ENCODE measurements around the gene ABHD5. TPM values are rescaled to one million over a fixed set of nuclear protein-coding genes. Genes with fewer than 3 reads are reported as not detected.

Gene ABHD5
- total RNA-seq (2014; rRNA removed; shearing (Covaris generic); ENCODE audit: low replicate concordance): 3.2 and 7.4 TPM in 2 replicates

DNA sequence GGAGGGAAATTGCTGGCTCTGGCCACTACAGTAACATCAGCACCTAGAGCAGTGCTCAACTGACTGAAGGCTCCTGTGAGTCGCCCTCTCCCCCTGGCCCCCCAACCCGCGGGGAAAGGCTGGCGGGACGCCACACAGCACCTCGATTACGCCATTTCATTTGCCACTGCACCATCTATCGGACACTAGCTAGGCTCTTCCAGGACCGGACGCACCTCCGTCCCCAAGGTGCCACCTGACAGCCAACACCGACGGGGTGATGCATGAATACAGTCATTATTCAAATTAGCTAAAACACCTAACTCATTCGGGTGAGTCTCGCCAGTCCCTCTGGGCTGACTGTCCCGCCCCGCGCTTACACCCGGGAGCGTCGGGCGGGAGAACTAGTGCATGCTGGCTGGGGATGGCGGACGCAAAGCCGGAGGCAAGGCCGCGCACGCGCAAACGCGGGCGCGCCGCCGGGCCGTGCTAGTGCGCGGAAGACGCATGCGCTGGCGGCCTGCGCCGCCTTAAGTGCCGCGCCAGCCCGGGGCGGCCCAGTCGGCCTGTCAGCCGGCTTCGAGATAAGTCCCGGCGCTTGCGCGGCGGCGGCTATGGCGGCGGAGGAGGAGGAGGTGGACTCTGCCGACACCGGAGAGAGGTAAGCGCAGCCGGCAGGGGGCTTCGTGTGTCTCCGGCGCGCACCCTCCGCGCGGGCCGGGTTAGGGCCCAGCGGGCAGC lies at the start of gene ABHD5:
TSS of gene ABHD5 (plus strand) at position 539 of the 720 bp plus-strand sequence. CDS start at position 594, 55 bp downstream.
- Histone ChIP-seq H3K4me1 (ENCODE audit: low read length) (peaks cover 18% of the 10 kb centered on the region), H3K27ac (ENCODE audit: low read length) (no peak within 1 kb of the TSS), H3K9me3 (ENCODE audit: low read length) (no peaks in the 10 kb centered on the region), H3K9me2 (replicated peaks; ENCODE audit: insufficient read depth, low read length) (no peaks in the 10 kb centered on the region), H3K4me3 (ENCODE audit: low read length) (peak within 1 kb of the TSS; percentile 72), H4K20me1 (ENCODE audit: insufficient read depth, low read depth, low read length) (no peaks in the 10 kb centered on the region), H3K79me2 (ENCODE audit: low read length) (no peaks in the 10 kb centered on the region), H2AFZ (ENCODE audit: low read length) (peak within 1 kb of the TSS; percentile 100), H3K27me3 (ENCODE audit: low read length) (no peaks in the 10 kb centered on the region), H3K36me3 (ENCODE audit: insufficient read depth, low read length) (no peaks in the 10 kb centered on the region), H3K9ac (ENCODE audit: low read length) (peak within 1 kb of the TSS; percentile 76), H3K4me2 (ENCODE audit: low read depth, low read length, poor library complexity, severe bottlenecking) (peak within 1 kb of the TSS; percentile 93)
- DNase-seq: peak; percentile 96

DNA sequence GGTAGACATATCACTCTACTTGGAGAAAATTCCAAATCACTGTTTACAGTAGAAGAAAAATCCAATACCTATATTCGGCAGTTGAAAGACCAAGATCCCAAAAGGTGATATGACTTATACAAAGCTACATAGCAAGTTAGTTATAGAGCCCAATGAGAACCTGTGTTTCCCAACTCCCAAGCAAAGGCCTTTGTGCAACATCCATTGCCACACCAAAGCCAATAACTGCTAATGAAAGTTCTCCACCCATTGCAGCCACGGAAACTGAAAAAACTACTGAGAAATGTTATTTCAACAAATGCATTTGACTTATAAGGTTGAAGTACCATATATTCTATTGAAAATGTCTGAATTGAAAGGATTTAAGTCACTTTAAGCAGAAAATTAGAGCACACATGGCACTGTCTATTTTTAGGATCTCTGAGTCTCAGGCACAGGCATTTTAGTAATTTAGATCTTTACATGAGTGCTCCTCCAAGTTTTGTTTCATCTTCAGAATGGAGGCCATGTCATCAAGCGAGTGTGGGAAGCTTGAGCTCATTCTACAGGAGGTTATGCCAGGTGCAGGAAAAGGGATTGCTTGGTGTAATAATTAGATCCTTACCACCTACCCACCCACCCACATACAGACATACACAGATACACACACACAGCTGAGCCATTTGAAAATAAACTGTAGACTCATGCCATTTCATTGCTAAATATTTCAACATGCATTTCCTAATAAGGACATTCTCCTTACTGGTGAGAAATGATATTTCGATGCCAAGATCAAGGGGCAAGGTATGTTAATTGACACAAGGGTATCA lies 49.2 kb upstream of the ABHD5 start:
- peak; percentile 16 for DNase-seq
- no peak overlapping the region for H2AFZ ChIP-seq (ENCODE audit: low read length)
- H3K27ac ChIP-seq (ENCODE audit: low read length): no peak overlapping the region
- H3K4me2 ChIP-seq (ENCODE audit: low read depth, low read length, poor library complexity, severe bottlenecking): no peak overlapping the region
- no peaks in the 10 kb centered on the region for H4K20me1 ChIP-seq (ENCODE audit: insufficient read depth, low read depth, low read length)
- no peak overlapping the region for H3K4me3 ChIP-seq (ENCODE audit: low read length)
- H3K9ac ChIP-seq (ENCODE audit: low read length): no peak overlapping the region
- H3K79me2 ChIP-seq (ENCODE audit: low read length): no peaks in the 10 kb centered on the region
- no peaks in the 10 kb centered on the region for H3K9me2 ChIP-seq (replicated peaks; ENCODE audit: insufficient read depth, low read length)
- no peaks in the 10 kb centered on the region for H3K36me3 ChIP-seq (ENCODE audit: insufficient read depth, low read length)
- H3K27me3 ChIP-seq (ENCODE audit: low read length): no peaks in the 10 kb centered on the region
- H3K4me1 ChIP-seq (ENCODE audit: low read length): no peaks in the 10 kb centered on the region
- H3K9me3 ChIP-seq (ENCODE audit: low read length): no peaks in the 10 kb centered on the region

DNA sequence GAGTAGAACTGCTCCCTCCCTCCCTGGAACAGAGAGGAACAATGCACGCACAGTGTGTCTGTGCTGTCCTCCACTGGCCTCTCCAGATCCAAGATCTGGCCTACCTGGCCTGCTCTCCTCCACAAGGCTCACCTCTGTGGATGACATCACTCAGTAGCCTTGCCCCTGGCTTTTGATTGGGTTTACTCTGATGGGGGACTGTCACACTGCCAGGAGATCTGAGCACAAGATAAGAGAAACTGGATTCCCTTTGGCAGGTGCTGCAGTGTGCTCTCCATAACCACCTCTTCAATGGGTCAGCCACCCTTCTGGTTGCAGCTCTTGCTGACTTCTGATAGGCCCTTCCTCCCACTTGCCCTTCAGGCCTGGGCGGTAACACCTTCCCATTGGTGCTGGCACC lies 46.3 kb upstream of the ABHD5 start:
- H3K4me3 ChIP-seq (ENCODE audit: low read length): no peak overlapping the region
- H3K4me2 ChIP-seq (ENCODE audit: low read depth, low read length, poor library complexity, severe bottlenecking): no peak overlapping the region
- no peaks in the 10 kb centered on the region for H3K79me2 ChIP-seq (ENCODE audit: low read length)
- no peaks in the 10 kb centered on the region for H3K27me3 ChIP-seq (ENCODE audit: low read length)
- no peak overlapping the region for H3K27ac ChIP-seq (ENCODE audit: low read length)
- H4K20me1 ChIP-seq (ENCODE audit: insufficient read depth, low read depth, low read length): no peaks in the 10 kb centered on the region
- H2AFZ ChIP-seq (ENCODE audit: low read length): no peak overlapping the region
- no peaks in the 10 kb centered on the region for H3K9me2 ChIP-seq (replicated peaks; ENCODE audit: insufficient read depth, low read length)
- no peaks in the 10 kb centered on the region for H3K36me3 ChIP-seq (ENCODE audit: insufficient read depth, low read length)
- peak; percentile 26 for DNase-seq
- H3K9me3 ChIP-seq (ENCODE audit: low read length): no peaks in the 10 kb centered on the region
- H3K9ac ChIP-seq (ENCODE audit: low read length): no peak overlapping the region
- H3K4me1 ChIP-seq (ENCODE audit: low read length): no peaks in the 10 kb centered on the region

DNA sequence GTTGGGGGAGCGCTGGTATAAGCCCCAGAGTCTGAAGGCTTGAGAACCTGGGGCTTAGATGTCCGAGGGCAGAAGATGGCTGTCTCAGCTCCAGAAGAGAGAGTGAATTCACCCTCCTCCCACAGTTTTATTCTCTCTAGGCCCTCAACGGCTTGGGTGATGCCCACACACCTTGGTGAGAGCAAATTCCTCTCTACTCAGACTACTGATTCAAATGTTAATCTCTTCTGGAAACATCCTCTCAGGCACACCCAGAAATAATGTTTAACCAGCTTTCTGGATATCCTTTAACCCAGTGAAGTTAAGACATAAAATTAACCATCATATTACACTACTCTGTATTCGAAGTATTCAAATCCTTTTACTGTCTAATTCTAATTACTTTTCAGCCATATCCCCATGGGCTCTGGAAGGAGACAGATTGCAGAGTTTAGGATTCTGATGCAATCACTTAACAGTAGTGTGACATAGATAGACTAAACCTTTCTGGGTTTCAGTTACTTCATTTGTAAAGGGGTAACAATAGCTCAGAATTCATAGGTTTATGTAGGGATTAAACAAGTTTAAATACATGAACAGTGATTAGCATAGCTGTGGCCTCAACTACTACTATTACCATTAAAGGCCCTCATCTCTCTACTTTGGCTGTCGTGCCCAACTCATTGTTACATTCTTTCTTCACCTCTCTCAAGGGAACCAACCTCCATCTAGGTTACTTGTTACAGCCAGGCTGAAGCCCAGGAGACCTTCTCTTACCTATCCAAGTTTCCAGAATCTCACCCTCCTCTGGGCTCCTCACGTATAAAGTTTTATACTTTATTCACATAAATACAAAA lies 43.2 kb upstream of the ABHD5 start:
- H3K27ac ChIP-seq (ENCODE audit: low read length): no peak overlapping the region
- no peaks in the 10 kb centered on the region for H3K36me3 ChIP-seq (ENCODE audit: insufficient read depth, low read length)
- H3K4me1 ChIP-seq (ENCODE audit: low read length): no peaks in the 10 kb centered on the region
- no peak overlapping the region for H3K9ac ChIP-seq (ENCODE audit: low read length)
- no peak overlapping the region for H3K4me2 ChIP-seq (ENCODE audit: low read depth, low read length, poor library complexity, severe bottlenecking)
- no peaks in the 10 kb centered on the region for H4K20me1 ChIP-seq (ENCODE audit: insufficient read depth, low read depth, low read length)
- peak; percentile 17 for DNase-seq
- no peak overlapping the region for H2AFZ ChIP-seq (ENCODE audit: low read length)
- no peaks in the 10 kb centered on the region for H3K9me2 ChIP-seq (replicated peaks; ENCODE audit: insufficient read depth, low read length)
- no peaks in the 10 kb centered on the region for H3K79me2 ChIP-seq (ENCODE audit: low read length)
- H3K9me3 ChIP-seq (ENCODE audit: low read length): no peaks in the 10 kb centered on the region
- no peaks in the 10 kb centered on the region for H3K27me3 ChIP-seq (ENCODE audit: low read length)
- H3K4me3 ChIP-seq (ENCODE audit: low read length): no peak overlapping the region

DNA sequence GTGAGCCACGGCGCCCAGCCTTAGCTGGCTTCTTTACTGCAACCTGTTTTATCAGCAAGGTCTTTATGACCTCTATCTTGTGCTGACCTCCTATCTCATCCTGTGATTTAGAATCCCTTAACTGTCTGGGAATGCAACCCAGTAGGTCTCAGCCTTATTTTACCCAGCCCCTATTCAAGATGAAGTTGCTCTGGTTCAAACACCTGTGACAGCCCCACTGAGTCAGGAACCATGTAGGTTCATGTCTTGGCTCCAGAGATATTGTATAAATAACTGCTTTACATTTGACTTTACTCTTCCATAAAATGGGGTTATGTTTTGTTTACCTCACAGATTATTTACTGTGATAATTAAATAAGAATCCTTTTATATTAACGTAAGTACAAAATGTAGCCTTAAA lies 41.8 kb upstream of the ABHD5 start:
- no peak for DNase-seq
- Histone ChIP-seq H4K20me1 (ENCODE audit: insufficient read depth, low read depth, low read length) (no peaks in the 10 kb centered on the region), H2AFZ (ENCODE audit: low read length) (no peak overlapping the region), H3K27me3 (ENCODE audit: low read length) (no peaks in the 10 kb centered on the region), H3K4me1 (ENCODE audit: low read length) (no peaks in the 10 kb centered on the region), H3K36me3 (ENCODE audit: insufficient read depth, low read length) (no peaks in the 10 kb centered on the region), H3K27ac (ENCODE audit: low read length) (no peak overlapping the region), H3K9ac (ENCODE audit: low read length) (no peak overlapping the region), H3K4me2 (ENCODE audit: low read depth, low read length, poor library complexity, severe bottlenecking) (no peak overlapping the region), H3K4me3 (ENCODE audit: low read length) (no peak overlapping the region), H3K79me2 (ENCODE audit: low read length) (no peaks in the 10 kb centered on the region), H3K9me2 (replicated peaks; ENCODE audit: insufficient read depth, low read length) (no peaks in the 10 kb centered on the region), H3K9me3 (ENCODE audit: low read length) (no peaks in the 10 kb centered on the region)

DNA sequence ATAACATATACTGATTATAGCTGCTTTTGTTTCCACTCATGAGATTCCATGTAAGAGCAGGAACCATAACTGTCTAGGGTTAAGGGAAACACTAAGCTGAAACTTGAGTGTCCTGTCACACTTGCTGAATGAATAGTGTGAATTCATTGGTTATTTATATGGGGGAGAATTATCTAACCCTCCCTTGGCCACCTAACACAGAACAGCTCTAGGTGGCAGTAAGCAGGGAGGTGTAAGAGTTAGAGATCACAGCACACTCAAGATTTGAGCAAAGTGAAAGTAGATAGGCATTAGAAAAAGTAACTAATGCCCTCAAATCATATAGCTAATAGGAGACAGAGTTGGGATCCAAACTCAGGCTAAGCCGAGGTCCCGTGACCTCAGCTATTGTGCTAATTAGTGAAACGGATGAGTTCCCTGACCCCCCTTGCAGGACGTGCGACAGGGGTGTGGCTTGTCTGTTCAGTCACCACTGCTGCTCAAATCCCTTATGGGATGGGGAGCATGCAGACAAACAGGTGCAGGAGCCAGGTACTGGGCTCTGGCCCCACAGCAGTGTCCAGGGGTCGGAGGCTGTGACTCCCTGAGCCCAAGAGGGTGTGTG lies 41.3 kb upstream of the ABHD5 start:
- H3K4me2 ChIP-seq (ENCODE audit: low read depth, low read length, poor library complexity, severe bottlenecking): no peak overlapping the region
- H3K9me3 ChIP-seq (ENCODE audit: low read length): no peaks in the 10 kb centered on the region
- no peak overlapping the region for H2AFZ ChIP-seq (ENCODE audit: low read length)
- no peaks in the 10 kb centered on the region for H3K9me2 ChIP-seq (replicated peaks; ENCODE audit: insufficient read depth, low read length)
- H3K79me2 ChIP-seq (ENCODE audit: low read length): no peaks in the 10 kb centered on the region
- H3K4me3 ChIP-seq (ENCODE audit: low read length): no peak overlapping the region
- no peak overlapping the region for H3K27ac ChIP-seq (ENCODE audit: low read length)
- H3K9ac ChIP-seq (ENCODE audit: low read length): no peak overlapping the region
- H3K4me1 ChIP-seq (ENCODE audit: low read length): no peaks in the 10 kb centered on the region
- H3K27me3 ChIP-seq (ENCODE audit: low read length): no peaks in the 10 kb centered on the region
- H4K20me1 ChIP-seq (ENCODE audit: insufficient read depth, low read depth, low read length): no peaks in the 10 kb centered on the region
- no peak for DNase-seq
- H3K36me3 ChIP-seq (ENCODE audit: insufficient read depth, low read length): no peaks in the 10 kb centered on the region

DNA sequence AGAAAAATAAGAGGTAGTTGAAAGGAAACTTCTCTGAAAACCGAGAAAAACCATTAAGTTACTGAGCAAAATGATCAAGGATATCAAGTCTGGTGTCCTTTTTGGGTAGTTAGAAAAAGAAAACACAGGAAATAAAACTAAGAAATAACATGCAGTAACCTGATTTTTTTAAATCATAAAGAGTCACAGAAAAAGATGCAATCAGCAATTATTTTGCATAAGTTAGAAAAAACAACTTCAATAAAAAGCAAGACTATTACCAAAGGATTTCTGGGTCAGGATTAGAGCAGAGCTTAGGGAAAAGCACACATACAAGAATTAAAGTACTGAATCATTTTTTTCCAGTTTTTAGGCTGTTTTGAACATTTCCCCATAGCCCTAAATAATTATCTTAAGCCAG lies 40.4 kb upstream of the ABHD5 start:
- no peaks in the 10 kb centered on the region for H3K9me2 ChIP-seq (replicated peaks; ENCODE audit: insufficient read depth, low read length)
- H3K27me3 ChIP-seq (ENCODE audit: low read length): no peaks in the 10 kb centered on the region
- no peak overlapping the region for H2AFZ ChIP-seq (ENCODE audit: low read length)
- no peaks in the 10 kb centered on the region for H3K36me3 ChIP-seq (ENCODE audit: insufficient read depth, low read length)
- no peak overlapping the region for H3K27ac ChIP-seq (ENCODE audit: low read length)
- no peak overlapping the region for H3K9ac ChIP-seq (ENCODE audit: low read length)
- no peaks in the 10 kb centered on the region for H3K4me1 ChIP-seq (ENCODE audit: low read length)
- H3K4me3 ChIP-seq (ENCODE audit: low read length): no peak overlapping the region
- no peaks in the 10 kb centered on the region for H4K20me1 ChIP-seq (ENCODE audit: insufficient read depth, low read depth, low read length)
- no peak overlapping the region for H3K4me2 ChIP-seq (ENCODE audit: low read depth, low read length, poor library complexity, severe bottlenecking)
- no peaks in the 10 kb centered on the region for H3K79me2 ChIP-seq (ENCODE audit: low read length)
- H3K9me3 ChIP-seq (ENCODE audit: low read length): no peaks in the 10 kb centered on the region
- no peak for DNase-seq

Measured in Karpas-422 (cell line).